ENCODE measurements around the gene ADGRB2.

- TF ChIP-seq POLR2A (IDR thresholded peaks at IDR 0.05) (no peak), POLR2AphosphoS5 (IDR thresholded peaks at IDR 0.05) (no peak)
Measured at GRCh38 chr1:31792116-31792515, 28.0 kb upstream of the ADGRB2 start.

All from suprapubic skin (tissue), 4 donors.